Measurements from ENCODE around the gene MEIS1. TPM values are rescaled to one million over a fixed set of nuclear protein-coding genes. Genes with fewer than 3 reads are reported as not detected.

The MEIS1 gene
- total and polyA plus RNA-seq, 2 experiments from 2014 or later: 0.16 to 0.28 TPM

DNA sequence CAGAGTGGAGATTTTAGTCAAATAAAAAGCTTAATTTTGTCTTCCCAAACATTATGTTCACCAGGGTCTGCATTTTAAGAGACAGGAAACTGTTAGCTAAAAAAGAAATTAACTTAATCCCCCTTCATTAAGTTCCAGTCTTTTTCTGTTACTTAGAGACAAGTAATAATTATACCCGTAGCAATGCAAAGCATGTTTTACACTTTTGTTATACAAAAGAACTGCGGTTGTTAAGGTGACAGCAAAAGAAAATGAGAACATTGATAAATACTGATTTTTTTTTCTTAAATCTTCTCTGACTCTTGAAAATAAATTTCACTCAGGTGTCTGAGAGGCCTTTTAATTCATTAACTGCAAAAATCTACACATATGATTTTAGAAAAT, 101.4 kb downstream of the MEIS1 start:
- no peaks in the 10 kb centered on the region for H3F3A ChIP-seq (replicated peaks; ENCODE audit: low read depth)
- DNase-seq (ENCODE audit: low spot score) (no peak), ATAC-seq (no peak)
- H2AFZ ChIP-seq: no peak overlapping the region
- H3K9me2 ChIP-seq (ENCODE audit: insufficient read depth): no peaks in the 10 kb centered on the region
- no peaks in the 10 kb centered on the region for H3K9me3 Mint-ChIP-seq
- H3K27me3 ChIP-seq (ENCODE audit: insufficient read depth): no peaks in the 10 kb centered on the region
- no peaks in the 10 kb centered on the region for H3K27me3 Mint-ChIP-seq (ENCODE audit: insufficient read depth, low read depth, poor library complexity)
- no peak overlapping the region for H3K27ac ChIP-seq (ENCODE audit: low read depth)
- no peak overlapping the region for H3K4me3 ChIP-seq
- H3K4me3 Mint-ChIP-seq: no peak overlapping the region
- no peaks in the 10 kb centered on the region for H3K36me3 Mint-ChIP-seq (ENCODE audit: low read depth)
- H3K27ac Mint-ChIP-seq: no peak overlapping the region
- H3K4me1 Mint-ChIP-seq: peaks cover 24% of the 10 kb centered on the region
- H3K36me3 ChIP-seq (ENCODE audit: insufficient read depth): no peaks in the 10 kb centered on the region
- TF ChIP-seq STAT1 (IDR thresholded peaks at IDR 0.05; ENCODE audit: unreplicated experiment) (no peak), EZH2 (IDR thresholded peaks at IDR 0.05; ENCODE audit: low read depth, unreplicated experiment) (no peak), ZNF114 (CRISPR knock-in tag; IDR thresholded peaks at IDR 0.05) (no peak), NANOG (IDR thresholded peaks at IDR 0.05; ENCODE audit: borderline replicate concordance) (no peak), EZH2phosphoT487 (IDR thresholded peaks at IDR 0.05; ENCODE audit: unreplicated experiment) (no peak), CREB1 (CRISPR knock-in tag; IDR thresholded peaks at IDR 0.05; ENCODE audit: low read depth) (no peak), JUNB (IDR thresholded peaks at IDR 0.05; ENCODE audit: unreplicated experiment) (no peak), POLR2AphosphoS5 (IDR thresholded peaks at IDR 0.05; ENCODE audit: low read depth) (no peak), CTCF (conservative IDR thresholded peaks at IDR 0.05; ENCODE audit: low read depth in 2 of 2) (no peak), ZNF331 (CRISPR knock-in tag; IDR thresholded peaks at IDR 0.05; ENCODE audit: low read depth) (no peak), ZNF462 (CRISPR knock-in tag; IDR thresholded peaks at IDR 0.05) (no peak)
- TF ChIP-seq, protein P1, sequence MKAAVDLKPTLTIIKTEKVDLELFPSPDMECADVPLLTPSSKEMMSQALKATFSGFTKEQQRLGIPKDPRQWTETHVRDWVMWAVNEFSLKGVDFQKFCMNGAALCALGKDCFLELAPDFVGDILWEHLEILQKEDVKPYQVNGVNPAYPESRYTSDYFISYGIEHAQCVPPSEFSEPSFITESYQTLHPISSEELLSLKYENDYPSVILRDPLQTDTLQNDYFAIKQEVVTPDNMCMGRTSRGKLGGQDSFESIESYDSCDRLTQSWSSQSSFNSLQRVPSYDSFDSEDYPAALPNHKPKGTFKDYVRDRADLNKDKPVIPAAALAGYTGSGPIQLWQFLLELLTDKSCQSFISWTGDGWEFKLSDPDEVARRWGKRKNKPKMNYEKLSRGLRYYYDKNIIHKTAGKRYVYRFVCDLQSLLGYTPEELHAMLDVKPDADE (IDR thresholded peaks at IDR 0.05): no peak
- TF ChIP-seq, protein P2, sequence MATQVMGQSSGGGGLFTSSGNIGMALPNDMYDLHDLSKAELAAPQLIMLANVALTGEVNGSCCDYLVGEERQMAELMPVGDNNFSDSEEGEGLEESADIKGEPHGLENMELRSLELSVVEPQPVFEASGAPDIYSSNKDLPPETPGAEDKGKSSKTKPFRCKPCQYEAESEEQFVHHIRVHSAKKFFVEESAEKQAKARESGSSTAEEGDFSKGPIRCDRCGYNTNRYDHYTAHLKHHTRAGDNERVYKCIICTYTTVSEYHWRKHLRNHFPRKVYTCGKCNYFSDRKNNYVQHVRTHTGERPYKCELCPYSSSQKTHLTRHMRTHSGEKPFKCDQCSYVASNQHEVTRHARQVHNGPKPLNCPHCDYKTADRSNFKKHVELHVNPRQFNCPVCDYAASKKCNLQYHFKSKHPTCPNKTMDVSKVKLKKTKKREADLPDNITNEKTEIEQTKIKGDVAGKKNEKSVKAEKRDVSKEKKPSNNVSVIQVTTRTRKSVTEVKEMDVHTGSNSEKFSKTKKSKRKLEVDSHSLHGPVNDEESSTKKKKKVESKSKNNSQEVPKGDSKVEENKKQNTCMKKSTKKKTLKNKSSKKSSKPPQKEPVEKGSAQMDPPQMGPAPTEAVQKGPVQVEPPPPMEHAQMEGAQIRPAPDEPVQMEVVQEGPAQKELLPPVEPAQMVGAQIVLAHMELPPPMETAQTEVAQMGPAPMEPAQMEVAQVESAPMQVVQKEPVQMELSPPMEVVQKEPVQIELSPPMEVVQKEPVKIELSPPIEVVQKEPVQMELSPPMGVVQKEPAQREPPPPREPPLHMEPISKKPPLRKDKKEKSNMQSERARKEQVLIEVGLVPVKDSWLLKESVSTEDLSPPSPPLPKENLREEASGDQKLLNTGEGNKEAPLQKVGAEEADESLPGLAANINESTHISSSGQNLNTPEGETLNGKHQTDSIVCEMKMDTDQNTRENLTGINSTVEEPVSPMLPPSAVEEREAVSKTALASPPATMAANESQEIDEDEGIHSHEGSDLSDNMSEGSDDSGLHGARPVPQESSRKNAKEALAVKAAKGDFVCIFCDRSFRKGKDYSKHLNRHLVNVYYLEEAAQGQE (IDR thresholded peaks at IDR 0.05; ENCODE audit: unreplicated experiment): no peak
- no peak overlapping the region for H3K4me2 ChIP-seq
- H3K4me1 ChIP-seq (ENCODE audit: insufficient read depth): peaks cover 18% of the 10 kb centered on the region
- H4K20me1 ChIP-seq (replicated peaks; ENCODE audit: insufficient read depth): no peaks in the 10 kb centered on the region
- no peaks in the 10 kb centered on the region for H3K79me2 ChIP-seq (replicated peaks; ENCODE audit: insufficient read depth)
